ENCODE measurements around the gene RSPH3.
"Not testable (repeated sequence)": the region's sequence is repeated elsewhere in the genome, so short reads cannot be mapped to it uniquely, and the experiment has no call there.

Gene RSPH3

DNA sequence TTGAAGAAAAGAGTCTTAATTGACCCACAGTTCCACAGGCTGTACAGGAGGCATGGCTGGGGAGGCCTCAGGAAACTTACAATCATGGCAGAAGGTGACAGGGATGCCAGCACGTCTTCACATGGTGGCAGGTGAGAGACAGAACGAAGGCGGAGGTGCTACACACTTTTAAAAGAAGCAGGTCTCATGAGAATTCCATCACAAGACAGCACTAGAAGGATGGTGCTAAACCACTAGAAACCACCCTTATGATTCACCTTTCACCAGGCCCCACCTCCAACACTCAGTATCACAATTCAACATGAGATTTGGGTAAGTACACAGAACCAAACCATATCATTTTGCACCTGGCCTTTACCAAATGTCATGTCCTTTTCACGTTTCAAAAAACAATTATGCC is 23.9 kb upstream of the RSPH3 start:
- DNase-seq (ENCODE audit: low read depth) = no peak

DNA sequence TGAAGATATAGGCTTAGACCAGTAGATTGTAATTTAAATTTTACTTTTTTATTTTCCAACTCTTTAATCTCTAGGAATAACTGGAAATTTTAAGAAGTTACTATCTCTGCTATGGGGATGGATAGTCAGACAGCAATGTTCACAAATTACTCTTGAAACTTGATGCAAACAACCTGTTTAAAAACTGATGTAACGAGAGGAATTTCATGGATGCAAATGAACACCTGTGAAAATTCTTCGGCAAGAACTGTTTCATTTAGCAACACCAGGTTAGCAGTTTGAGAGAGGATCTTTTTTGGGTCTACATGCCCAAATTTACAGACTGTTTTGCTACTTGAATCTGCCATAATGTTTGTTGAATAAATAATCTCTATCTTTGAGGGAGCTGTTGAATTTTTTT is 20.0 kb upstream of the RSPH3 start:
- DNase-seq (ENCODE audit: low read depth) = no peak

DNA sequence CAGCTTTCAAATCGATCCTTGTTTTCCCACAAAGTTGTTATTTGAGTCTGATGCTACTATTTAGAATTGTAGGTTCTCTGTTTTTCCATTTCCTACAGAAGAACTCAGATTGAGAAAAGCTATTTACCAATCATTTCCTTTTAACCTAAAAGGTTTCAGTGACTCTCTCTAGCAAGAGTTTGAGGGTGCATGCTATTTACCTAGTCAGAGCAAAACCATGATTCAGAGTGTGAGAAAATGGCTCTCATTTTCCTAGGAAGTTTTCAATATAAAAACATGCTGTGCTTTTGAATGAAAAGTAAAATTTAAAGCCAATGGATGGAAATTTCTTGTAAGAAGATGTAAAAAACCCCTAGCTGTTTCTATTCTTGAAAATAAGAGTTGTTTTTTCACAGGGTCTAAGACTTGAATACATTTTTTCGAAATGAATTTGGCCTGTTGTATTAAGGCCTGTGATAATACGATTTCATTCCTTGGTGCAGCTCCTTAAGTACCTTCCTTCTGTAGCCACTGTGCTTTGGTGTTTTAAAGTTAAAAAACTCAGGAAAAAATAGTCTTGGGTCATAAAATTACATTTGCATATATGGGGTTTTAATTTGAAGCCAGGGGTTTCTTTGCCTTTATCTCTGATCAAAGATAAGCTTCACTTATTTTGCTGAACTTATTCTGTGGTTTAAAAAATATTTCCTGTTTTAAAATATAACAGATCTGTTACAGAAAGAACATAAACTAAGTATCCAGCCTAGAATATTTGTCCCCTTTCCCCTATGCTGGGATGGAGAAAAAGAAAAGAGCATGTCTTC is 18.0 kb upstream of the RSPH3 start:
- DNase-seq (ENCODE audit: low read depth) = no peak

DNA sequence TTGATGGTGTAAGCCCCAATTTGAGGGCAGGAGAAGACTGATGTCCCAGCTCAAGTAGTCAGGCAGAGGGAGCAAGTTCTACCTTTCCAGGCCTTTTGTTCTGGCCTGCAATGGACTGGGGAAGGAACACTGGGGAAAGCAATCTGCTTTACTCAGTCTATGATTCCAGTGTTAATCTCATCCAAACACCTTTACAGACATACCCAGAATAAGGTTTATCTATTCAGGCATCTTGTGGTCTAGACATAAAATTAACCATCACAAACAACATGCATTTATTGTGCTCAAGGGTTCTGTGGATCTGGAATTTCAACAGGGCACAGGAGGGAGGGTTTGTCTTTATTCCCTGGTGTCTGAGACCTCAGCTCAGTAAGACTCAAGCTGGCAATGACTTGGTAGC is 14.4 kb upstream of the RSPH3 start:
- no peak for DNase-seq (ENCODE audit: low read depth)

DNA sequence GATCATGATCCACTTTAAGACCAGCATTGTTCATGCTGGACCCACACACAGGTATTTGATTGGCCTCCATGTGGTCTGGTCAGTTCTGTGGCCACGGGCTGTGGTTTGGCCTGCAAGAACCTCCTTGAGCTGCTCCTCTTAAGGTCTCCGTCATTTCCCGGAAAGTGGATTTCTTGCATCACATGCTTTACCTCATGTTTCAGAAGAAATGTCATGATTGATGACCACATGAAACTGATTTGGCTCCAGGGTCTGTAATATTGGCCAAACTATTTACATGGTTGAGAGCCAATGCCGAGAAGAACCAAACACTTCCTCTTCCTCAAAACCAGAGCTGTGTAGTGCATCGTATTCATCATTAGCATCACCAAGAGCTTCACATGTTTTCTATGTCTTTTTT is 13.2 kb upstream of the RSPH3 start:
- DNase-seq (ENCODE audit: low read depth) = no peak

DNA sequence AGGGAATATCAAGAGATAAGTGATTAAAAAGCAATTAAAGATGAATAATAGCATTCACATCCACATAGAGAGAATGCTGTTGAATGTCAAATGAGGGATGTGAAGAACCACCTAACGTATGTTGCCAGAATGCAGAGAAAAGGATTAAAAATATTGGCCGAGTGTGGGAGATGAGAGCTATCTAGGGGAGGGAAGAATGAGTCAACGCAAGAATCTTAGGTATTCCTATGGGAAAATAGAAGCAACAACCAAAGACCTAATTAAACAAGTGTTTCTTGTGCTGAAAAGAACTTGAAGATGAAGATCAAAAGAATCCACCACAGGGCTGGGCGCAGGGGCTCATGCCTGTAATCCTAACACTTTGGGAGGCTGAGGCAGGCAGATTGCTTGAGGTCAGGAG is 12.2 kb upstream of the RSPH3 start:
- DNase-seq (ENCODE audit: low read depth) = no peak

DNA sequence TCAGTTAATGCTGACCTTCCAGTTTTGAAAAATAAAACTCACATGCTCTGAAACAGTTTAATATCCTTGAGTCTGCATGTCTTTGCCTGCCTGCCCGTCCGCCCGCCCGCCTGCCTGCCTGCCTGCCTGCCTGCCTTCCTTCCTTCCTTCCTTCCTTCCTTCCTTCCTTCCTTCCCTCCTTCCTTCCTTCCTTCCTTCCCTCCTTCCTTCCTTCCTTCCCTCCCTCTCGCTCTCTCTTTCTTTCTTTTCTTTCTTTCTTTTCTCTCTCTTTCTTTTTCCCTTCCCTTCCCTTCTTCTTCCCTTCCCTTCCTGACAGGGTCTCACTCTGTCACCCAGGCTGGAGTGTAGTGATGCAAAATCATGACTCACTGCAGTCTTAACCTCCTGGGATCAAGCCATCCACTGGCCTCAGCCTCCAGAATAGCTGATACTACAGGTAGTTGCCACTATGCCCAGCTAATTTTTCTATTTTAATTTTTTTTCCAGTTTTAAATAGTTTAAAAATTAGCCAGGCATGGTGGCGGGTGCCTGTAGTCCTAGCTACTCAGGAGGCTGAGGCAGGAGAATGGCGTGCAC is 10.1 kb upstream of the RSPH3 start:
- not testable (repeated sequence) for DNase-seq (ENCODE audit: low read depth)

DNA sequence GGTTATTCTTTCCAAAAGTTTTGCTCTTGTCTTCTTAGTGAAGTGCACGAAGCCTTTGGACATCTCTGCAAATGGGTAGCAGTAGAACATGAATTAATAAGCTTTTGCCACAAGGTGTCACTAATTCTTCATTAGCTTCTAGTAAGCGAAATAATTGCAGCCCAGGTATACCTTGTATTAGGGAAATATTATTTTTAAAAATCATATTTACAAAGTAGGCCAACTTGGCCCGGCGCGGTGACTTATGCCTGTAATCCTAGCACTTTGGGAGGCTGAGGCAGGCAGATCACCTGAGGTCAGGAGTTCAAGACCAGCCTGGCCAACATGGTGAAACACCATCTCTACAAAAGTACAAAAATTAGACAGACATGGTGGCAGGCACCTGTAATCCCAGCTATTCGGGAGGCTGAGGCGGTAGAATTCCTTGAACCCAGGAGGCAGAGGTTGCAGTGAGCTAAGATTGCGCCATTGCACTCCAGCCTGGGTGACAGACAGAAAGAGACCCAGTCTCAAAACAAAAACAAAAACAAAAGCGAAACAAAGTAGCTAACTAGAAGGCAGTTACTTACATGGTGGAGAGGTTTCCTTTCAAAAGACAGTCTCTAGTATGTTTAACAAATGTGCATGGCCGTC is 8.8 kb upstream of the RSPH3 start:
- no peak for DNase-seq (ENCODE audit: low read depth)

DNA sequence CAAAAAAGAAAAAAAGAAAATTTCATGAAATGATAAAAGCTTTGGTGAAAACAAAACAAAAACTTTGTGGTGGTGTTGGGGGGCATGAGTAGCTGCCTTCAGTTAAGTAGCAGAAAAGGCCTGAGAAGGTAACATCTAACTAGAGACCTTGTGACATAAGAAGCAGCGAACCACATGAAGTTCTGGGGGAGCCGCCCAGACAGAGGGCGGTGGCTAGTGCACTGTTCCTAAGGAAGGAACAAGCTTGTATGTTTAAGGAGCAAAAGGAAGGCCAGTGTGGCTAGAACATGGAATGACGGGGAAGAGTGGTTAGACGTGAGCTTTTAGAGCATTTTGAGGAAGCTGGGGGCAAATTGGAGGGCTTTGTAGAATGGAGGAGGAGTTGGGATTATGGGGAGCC is 7.5 kb upstream of the RSPH3 start:
- DNase-seq (ENCODE audit: low read depth) = no peak

DNA sequence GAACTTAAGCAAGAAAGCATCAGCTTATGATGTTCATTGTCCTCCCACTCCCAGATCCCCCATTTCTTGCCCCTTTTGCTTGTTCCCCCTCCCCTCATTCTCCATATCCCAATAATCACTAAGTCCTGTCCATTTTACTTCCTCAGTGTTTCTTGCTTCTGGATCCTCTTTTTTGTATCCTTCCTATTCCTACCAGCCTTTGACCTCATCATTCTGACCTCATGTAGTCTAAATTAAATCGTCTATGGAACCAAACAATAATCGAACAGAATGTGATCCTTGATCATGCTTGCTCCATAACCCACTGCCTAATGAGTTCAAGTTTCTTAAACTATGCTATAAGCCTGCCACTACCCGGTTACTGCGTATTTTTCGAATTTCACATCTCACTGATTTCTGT is 5.4 kb upstream of the RSPH3 start:
- no peak for DNase-seq (ENCODE audit: low read depth)

DNA sequence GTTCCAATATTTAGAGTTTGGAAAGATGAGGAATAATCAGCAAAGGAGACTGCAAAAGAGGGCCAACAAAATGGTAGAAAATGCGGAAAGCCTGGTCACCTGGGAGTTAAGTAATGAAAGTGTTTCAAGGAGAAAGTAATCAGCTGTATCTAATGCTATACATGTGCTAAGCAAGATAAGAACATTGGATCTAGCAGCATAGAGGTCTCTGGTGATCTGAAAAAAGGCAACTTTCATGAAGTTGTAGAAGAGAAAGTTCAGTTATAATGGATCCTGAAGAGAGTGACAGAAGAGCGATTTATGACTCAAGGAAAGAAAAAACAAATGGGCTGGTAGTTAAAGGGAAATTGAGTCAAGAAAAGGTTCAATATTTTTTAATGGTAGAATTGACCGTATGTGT is 4.6 kb upstream of the RSPH3 start:
- DNase-seq (ENCODE audit: low read depth) = no peak

DNA sequence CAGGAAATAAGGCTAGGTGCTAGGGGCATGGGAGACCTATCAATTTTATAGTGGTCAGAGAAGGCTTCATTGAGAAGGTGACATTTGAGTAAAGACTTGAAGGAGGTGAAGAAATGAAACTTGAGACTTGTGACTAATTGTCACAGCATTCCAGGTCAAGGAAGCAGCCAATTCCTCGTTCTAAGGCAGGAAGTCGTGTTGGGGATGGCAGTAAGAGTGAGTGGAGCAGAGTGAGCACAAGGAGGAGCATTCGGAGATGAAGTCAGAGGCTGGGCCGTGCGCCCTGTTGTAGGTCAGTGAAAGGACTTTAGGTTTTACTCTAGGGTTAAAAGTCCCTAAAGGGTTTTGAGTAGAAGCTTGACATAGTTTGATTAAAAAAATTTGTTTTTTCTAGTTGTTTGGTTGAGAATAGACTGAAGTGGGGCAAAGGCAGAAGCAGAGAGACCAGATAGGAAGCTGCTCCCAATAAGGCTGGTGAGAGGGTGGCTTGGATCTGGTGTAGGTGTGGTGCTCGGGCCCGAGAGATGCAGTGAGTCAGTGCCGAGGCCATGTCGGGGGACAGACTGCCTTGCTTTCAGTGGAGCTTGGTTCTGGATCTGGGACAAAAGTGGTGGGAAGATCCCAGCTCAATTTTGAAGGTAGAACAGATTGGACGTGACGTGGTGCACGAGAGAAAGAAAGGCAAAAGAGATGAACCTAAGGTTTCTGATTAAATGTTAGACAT is 2.6 kb upstream of the RSPH3 start:
- no peak for DNase-seq (ENCODE audit: low read depth)

DNA sequence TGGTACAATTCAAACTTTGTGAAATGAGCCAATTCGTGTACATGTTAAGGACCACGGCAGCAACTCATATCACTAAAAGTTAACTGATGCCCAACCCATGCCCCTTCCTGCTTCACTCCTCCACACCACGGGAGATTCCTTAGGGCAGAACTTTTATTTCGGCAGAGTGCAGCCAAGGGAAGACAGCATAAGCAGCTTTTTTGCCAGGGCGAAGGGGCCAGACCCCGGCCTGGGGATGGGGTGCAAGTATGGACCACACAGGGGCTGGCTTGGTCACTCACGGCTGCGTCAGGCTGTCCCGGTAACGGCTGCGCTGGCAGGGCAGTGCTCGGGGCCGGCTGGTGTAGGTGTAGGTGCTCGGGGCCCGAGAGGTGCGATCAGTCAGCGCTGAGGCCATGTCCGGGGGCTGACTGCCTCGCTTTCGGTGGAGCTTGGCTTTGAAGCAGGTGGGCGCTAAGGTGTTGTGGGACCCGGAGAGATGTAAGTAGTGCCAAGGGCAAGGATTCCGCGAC is 792 bp downstream of the RSPH3 start:
- peak; percentile 5 for DNase-seq (ENCODE audit: low read depth)

DNA sequence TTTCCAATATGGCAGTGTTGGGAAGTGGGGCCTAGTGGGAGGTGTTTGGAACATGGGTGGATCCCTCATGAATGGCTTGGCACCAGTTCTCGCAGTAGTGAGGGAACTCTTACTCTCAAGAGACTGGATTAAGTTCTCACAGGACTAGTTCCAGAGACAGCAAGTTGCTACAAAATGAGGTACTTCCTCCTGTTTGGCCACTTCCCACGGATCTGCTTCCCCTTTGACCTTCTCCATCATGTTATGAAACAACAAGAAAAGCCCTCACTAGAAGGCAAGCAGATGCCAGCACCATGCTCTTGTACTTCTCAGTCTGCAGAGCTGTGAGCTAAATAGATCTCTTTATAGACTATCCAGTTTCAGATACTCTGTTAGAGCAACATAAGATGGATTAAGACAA is 3.1 kb downstream of the RSPH3 start:
- DNase-seq (ENCODE audit: low read depth) = no peak

DNA sequence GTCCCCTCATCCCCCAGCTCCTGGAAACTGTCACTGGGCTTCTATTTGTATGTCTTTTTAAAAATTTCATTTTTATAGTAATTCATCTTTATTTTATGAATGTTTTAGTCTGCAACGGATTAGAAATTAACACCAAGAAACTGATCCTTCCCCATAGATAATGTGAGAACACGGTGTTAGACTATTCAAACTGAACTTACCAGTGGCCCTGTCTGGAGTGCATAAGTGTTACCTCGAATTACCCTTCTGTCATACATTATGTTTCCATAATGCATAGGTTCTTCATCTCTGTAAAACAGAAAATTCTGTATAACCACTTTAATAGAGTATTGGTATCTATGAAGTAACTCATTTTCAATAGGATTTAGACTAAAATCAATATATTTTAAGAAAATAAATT is 6.4 kb downstream of the RSPH3 start:
- no peak for DNase-seq (ENCODE audit: low read depth)

DNA sequence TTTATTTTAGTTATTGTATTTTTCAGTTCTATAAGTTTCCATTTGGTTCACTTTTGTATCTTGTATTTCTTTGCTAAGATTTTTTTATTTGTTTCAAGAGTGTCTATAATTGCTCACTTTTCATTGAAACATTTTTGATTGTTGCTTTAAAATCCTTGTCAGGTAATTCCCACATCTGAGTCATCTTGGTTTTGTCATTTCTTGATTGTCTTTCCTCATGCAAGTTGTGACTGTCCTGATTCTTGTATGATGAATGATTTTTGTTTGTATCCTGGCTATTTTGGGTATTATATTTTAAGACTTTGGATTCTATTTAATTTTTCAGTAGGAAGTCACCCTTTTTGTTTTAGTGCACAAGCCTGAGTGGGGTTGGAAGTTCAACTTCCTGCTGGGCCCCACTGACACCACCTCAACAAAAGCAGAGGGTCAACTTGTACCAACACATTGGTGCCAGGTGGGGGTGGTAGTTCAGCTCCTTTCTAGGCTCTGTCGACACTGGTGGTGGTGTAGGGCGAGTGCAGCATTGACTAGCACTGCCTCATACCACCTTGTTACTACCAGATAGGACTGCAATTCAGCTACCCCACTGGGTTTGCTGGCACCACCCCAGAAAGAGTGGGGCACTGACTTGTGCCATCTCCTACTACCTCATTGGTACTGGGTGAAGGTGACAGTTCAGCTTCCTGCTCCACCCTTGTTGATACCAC is 8.8 kb downstream of the RSPH3 start:
- DNase-seq (ENCODE audit: low read depth) = no peak

DNA sequence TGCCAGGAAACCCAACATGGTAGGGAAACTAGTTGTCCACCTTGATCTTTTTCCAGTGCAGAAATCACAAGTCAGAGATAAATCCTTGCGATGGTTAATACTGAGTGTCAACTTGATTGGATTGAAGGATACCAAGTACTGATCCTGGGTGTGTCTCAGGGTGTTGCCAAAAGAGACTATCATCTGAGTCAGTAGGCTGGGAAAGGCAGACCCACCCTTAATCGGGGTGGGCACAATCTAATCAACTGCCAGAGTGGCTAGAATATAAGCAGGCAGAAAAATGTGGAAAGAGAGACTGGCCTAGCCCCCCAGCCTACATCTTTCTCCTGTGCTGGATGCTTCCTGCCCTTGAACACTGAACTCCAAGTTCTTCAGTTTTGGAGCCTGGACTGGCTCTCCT is 10.3 kb downstream of the RSPH3 start:
- DNase-seq (ENCODE audit: low read depth) = not testable (repeated sequence)

DNA sequence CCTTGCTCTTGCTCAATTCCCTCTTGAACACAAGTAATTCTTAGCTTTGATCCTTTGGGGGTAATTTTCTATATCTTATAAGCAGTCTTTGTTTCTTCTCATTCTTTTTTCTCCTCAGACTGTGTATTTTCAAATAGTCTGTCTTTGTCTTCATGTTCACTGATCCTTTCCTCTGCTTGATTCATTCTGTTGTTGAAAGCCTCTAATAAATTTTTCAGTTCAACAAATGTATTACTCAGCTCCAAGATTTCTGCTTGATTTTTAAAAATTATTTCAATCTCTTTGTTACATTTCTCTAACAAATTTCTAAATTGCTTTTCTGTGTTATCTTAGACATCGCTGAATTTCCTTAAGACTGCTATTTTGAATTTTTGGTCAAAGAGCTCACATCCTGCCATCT is 11.5 kb downstream of the RSPH3 start:
- DNase-seq (ENCODE audit: low read depth) = no peak

DNA sequence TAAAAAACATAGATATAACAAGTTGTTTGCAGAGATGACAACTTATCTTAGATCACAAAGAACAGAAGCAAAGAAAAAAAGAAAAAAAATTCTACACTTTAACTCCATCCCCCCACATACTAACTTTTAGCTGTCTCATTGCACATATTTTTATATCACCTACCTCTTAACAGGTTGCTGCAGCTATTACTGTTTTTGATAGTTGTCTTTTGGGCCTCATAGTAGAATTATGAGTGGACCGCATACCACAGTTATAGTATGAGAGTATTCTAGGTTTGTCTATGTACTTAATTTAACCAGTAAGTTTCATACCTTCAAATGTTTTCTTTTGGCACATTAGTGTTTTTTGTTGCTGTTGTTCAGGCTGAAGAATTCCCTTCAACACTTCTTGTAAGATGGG is 12.3 kb downstream of the RSPH3 start:
- no peak for DNase-seq (ENCODE audit: low read depth)

DNA sequence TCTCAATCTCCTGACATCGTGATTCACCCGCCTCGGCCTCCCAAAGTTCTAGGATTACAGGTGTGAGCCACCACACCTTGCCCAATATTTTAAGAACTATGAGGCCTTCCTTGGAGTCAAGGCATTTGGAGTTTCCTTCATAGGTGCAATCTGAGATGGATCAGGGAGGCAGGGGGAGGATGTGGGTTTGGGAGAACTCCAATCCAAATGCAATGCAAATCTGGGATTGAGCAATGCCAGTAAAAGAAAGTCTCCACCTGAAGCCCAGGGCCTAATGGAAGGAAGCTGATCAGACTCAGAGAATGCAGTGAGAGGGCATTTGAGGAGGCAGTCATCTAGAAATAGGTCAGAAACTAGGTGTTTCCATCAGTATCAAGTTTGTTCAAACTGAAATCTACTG is 21.2 kb downstream of the RSPH3 start:
- DNase-seq (ENCODE audit: low read depth) = no peak

DNA sequence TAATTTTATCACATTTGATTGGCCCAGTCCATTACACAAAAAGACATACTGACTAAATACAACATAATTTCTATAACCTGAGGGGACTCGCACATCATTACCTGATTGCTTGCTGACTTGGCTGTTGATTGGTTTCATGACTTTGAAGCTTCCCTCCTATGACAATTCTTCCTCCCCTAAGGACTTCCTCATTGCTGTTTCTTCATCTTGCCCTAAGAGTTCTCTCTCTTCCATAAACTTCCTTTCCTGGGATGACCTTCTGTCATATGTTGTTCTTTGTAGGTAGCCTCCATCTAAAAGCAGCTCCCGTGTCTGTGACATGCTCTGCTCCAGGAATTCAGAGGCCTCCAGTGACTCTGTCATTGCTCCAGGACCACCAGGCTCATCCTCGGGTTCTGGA is 22.6 kb downstream of the RSPH3 start:
- no peak for DNase-seq (ENCODE audit: low read depth)
